Measurements from ENCODE around the gene HPGDS. TPM values are rescaled to one million over a fixed set of nuclear protein-coding genes. Genes with fewer than 3 reads are reported as not detected.
A peak's percentile ranks its signal among the peaks of the same experiment; 100 is the strongest.

The HPGDS gene
- polyA plus RNA-seq, 1 of the 3 experiments (the other 2 are of a cell fraction): not detected

DNA sequence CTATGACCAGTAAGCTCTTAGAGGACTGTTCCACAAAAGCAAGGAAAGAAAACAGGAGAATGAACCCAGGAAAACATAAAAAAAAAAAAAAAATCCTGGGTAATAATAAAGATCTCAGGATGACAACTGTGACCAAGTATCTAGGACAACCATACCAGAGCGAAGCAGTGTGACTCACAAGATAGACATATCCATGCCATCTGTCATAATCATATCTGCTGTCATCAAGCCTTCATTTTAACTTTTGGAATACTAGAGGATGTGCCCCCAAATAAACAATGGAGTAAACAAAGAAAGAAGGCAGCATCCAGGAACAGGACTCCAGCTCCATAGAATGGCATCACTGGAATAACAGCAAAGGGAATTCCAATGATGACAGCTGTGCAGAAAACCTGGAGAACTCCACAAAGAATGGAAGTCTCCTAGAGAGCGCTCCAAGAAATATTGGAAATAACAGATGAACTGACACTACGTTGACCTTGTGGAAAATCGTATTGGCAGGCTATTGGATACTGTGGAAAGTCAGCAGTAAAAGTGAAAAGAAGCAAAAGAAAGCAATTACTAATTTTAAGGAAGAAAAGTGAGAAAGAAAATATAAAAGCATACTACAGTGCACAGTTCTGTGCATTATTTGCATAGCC lies 35.3 kb downstream of the HPGDS start:
- WGBS (ENCODE audit: low lambda C conversion rate): 73% methylated on average over 4 of the region's 4 CpGs
- Histone ChIP-seq H3K9me2 (no peaks in the 10 kb centered on the region), H3K27ac (ENCODE audit: low read depth in 2 of 2, low read length in 1 of 2) (no peak overlapping the region), H3K36me3 (replicated peaks in 1 of 2; ENCODE audit: control insufficient read depth in 1 of 2, insufficient read depth in 2 of 2, low read length in 1 of 2) (no peaks in the 10 kb centered on the region), H3K27me3 (ENCODE audit: insufficient read depth) (no peaks in the 10 kb centered on the region), H4K20me1 (ENCODE audit: insufficient read depth) (no peaks in the 10 kb centered on the region), H2AFZ (ENCODE audit: low read depth) (no peak overlapping the region), H3K4me3 (ENCODE audit: low read depth in 2 of 2, low read length in 1 of 2) (no peak overlapping the region), H3K9me3 (no peaks in the 10 kb centered on the region), H3K9ac (no peak overlapping the region), H3F3A (replicated peaks; ENCODE audit: insufficient read depth) (peaks cover 12% of the 10 kb centered on the region), H3K4me1 (ENCODE audit: control insufficient read depth in 1 of 2, insufficient read depth in 2 of 2, low read depth in 1 of 2, low read length in 1 of 2) (no peaks in the 10 kb centered on the region; a peak in 2 of 4 replicates), H3K79me2 (ENCODE audit: insufficient read depth) (no peaks in the 10 kb centered on the region), H3K4me2 (no peak overlapping the region)
- CTCF ChIA-PET: interaction anchor here (0.9 to 1.3 kb wide), 3 partner anchors 19 to 296 kb away, joined by 3 to 4 read pairs (median 3); no protein-coding TSS in a partner anchor
- TF ChIP-seq, protein P1, sequence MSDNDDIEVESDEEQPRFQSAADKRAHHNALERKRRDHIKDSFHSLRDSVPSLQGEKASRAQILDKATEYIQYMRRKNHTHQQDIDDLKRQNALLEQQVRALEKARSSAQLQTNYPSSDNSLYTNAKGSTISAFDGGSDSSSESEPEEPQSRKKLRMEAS (IDR thresholded peaks at IDR 0.05; ENCODE audit: low read depth): no peak
- TF ChIP-seq, protein P2, sequence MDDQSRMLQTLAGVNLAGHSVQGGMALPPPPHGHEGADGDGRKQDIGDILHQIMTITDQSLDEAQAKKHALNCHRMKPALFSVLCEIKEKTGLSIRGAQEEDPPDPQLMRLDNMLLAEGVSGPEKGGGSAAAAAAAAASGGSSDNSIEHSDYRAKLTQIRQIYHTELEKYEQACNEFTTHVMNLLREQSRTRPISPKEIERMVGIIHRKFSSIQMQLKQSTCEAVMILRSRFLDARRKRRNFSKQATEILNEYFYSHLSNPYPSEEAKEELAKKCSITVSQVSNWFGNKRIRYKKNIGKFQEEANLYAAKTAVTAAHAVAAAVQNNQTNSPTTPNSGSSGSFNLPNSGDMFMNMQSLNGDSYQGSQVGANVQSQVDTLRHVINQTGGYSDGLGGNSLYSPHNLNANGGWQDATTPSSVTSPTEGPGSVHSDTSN (IDR thresholded peaks at IDR 0.05): 0 out of 2 replicates have a peak, but pooled peaks have one; percentile 13
- POLR2A ChIA-PET: no interaction called here
- no peak for DNase-seq

DNA sequence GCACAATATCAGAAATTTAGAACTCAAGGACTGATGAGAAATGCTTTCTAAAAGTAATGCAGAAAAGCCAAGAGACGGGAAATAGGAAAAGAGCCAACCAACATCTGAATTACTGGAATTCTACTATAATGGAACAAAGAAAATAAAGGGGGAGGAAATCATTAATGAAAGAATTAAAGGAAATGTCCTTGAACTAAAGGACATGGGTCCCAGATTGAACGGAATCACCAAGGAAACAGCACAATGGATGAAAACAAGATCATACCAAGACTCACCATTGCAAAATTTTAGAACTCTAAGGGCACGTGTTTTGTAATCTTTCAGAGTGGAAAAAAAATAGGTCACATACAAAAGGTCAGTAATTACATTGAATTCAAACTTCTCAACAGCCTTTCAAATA lies 35.9 kb downstream of the HPGDS start:
- TF ChIP-seq, protein P3, sequence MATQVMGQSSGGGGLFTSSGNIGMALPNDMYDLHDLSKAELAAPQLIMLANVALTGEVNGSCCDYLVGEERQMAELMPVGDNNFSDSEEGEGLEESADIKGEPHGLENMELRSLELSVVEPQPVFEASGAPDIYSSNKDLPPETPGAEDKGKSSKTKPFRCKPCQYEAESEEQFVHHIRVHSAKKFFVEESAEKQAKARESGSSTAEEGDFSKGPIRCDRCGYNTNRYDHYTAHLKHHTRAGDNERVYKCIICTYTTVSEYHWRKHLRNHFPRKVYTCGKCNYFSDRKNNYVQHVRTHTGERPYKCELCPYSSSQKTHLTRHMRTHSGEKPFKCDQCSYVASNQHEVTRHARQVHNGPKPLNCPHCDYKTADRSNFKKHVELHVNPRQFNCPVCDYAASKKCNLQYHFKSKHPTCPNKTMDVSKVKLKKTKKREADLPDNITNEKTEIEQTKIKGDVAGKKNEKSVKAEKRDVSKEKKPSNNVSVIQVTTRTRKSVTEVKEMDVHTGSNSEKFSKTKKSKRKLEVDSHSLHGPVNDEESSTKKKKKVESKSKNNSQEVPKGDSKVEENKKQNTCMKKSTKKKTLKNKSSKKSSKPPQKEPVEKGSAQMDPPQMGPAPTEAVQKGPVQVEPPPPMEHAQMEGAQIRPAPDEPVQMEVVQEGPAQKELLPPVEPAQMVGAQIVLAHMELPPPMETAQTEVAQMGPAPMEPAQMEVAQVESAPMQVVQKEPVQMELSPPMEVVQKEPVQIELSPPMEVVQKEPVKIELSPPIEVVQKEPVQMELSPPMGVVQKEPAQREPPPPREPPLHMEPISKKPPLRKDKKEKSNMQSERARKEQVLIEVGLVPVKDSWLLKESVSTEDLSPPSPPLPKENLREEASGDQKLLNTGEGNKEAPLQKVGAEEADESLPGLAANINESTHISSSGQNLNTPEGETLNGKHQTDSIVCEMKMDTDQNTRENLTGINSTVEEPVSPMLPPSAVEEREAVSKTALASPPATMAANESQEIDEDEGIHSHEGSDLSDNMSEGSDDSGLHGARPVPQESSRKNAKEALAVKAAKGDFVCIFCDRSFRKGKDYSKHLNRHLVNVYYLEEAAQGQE (IDR thresholded peaks at IDR 0.05; ENCODE audit: low read depth, low read length): no peak
- TF ChIP-seq, protein P2 (IDR thresholded peaks at IDR 0.05): no peak
- TF ChIP-seq FOXJ3 (CRISPR knock-in tag; IDR thresholded peaks at IDR 0.05): no peak
- TF ChIP-seq JUND (IDR thresholded peaks at IDR 0.05): no peak
- no peak for TF ChIP-seq POLR2AphosphoS5 (IDR thresholded peaks at IDR 0.05; ENCODE audit: low read depth, low read length)
- TF ChIP-seq GABPA (IDR thresholded peaks at IDR 0.05; ENCODE audit: low read depth): no peak
- no peak for TF ChIP-seq RXRA (IDR thresholded peaks at IDR 0.05; ENCODE audit: borderline replicate concordance, low read depth)
- TF ChIP-seq RFX5 (IDR thresholded peaks at IDR 0.05; ENCODE audit: low read length): no peak
- no peak for TF ChIP-seq TEAD4 (IDR thresholded peaks at IDR 0.05; ENCODE audit: borderline replicate concordance, insufficient read depth)
- peaks cover 18% of the 10 kb centered on the region for H3F3A ChIP-seq (replicated peaks; ENCODE audit: insufficient read depth)
- 87% methylated on average over 3 of the region's 3 CpGs for WGBS (ENCODE audit: low lambda C conversion rate)

More for the DNA sequence above, 35.9 kb downstream of the HPGDS start:
- POLR2A ChIA-PET: no interaction called here
- Histone ChIP-seq H3K9me3 (no peaks in the 10 kb centered on the region), H4K20me1 (ENCODE audit: insufficient read depth) (no peaks in the 10 kb centered on the region), H3K9ac (no peak overlapping the region), H3K79me2 (ENCODE audit: insufficient read depth) (no peaks in the 10 kb centered on the region), H3K4me1 (ENCODE audit: control insufficient read depth in 1 of 2, insufficient read depth in 2 of 2, low read depth in 1 of 2, low read length in 1 of 2) (no peaks in the 10 kb centered on the region; a peak in 2 of 4 replicates), H3K4me3 (ENCODE audit: low read depth in 2 of 2, low read length in 1 of 2) (no peak overlapping the region), H3K4me2 (no peak overlapping the region), H3K36me3 (replicated peaks in 1 of 2; ENCODE audit: control insufficient read depth in 1 of 2, insufficient read depth in 2 of 2, low read length in 1 of 2) (no peaks in the 10 kb centered on the region), H3K9me2 (no peaks in the 10 kb centered on the region), H2AFZ (ENCODE audit: low read depth) (no peak overlapping the region), H3K27ac (ENCODE audit: low read depth in 2 of 2, low read length in 1 of 2) (no peak overlapping the region), H3K27me3 (ENCODE audit: insufficient read depth) (no peaks in the 10 kb centered on the region)
- no peak for DNase-seq
- CTCF ChIA-PET: interaction anchor here (1.0 to 2.4 kb wide), 5 partner anchors 8 to 296 kb away, joined by 3 to 17 read pairs (median 3); no protein-coding TSS in a partner anchor

Data from SK-N-SH (cell line).